GM18505 (cell line): ENCODE results near the gene C2CD4A.

Source experiments
- ATAC-seq: cut with Tn5 transposase; IDR thresholded peaks from one replicate; pipeline ENCODE4 v1.9.1; 2021; ENCODE audit not compliant: unreplicated experiment
- POLR2A ChIP-seq: IDR thresholded peaks from 4 replicates; pipeline ENCODE4 v1.6.1; 2011; ENCODE audit warnings: borderline replicate concordance; ENCODE audit not compliant: insufficient read depth, insufficient read length; ENCODE audit errors: extremely low read depth

The C2CD4A gene

DNA sequence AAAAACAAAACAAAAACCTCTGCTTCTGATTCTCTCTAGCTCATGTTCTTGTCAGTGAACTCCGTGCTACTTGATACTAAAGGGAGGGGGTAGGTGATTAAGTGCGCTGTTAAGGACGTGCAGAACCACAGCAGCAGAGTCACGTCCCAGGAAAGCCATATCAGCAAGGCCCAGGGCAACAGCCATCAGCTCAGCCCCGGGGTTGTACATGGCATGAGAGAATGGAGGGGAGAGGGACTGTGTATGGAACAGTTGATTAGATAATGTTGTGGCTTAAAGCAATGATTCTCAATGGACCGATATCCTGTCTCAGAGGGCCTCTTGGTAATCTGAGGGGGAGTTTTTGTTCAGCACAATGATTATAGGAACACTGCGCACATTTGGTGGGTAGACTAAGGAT, 27.6 kb downstream of the C2CD4A start:
- TF ChIP-seq POLR2A = no peak
- ATAC-seq = no peak

- TF ChIP-seq POLR2A = no peak
- ATAC-seq = no peak
These were observed 32.4 kb downstream of the C2CD4A start for GRCh38 chr15:62099094-62099601.

DNA sequence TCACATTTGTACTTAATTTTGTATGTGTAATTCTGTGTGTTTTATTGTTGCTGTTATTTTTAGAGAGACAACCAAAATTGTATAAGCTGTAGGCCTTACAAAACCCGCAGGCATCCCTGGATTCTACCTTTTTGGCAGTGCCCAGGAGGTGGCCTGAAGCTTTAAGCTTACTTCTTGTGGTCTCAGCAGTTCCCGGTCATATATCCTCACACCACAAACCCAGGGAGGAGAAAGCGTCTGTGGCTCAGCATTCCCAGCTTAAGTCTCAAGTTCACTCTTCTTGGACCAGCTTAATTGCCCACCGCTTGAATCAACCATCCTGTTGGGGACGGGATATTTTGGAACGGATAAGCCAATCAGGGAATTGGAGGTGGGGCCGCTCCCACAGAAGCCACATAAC, 36.7 kb downstream of the C2CD4A start:
- ATAC-seq = no peak
- TF ChIP-seq POLR2A = no peak

DNA sequence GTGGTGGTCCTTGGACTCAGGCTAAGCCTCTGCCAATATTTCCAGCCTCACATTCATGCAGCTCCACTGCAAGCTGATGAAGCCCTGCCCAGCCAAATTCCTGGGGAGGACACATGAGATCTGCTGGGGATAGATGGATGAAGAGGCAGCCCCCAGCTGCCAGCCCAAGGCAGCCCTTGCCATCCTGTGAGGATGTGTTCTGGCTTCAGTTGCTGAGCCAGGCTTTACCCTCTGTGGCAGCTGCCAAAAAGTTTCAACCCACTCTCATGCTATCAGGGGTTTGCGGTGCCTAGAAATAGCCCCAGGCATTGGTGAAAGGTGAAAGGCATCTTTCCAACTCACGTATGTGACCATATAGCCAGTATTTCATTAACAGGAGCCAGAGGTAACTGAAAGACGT, 37.6 kb downstream of the C2CD4A start:
- TF ChIP-seq POLR2A = no peak

DNA sequence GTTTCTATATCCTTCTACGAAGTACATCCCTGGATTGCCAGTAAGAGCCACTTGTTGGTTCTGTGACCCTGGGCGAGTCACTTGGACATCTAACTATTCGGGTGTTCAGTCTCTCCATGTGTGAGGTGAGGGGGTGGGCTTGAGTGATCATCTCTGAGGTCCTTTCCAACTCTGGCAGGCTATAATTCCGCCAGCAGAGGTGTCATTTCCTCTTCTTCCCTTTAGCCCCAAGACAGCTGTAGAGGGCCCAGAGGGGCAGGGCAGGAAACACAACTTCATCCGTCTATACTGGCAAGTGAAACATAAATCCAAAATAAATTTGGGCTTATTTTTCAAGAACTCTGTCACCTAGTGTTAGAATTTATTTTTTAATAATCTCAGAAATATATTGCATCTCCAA, 38.1 kb downstream of the C2CD4A start:
- TF ChIP-seq POLR2A = no peak
- ATAC-seq = no peak

More for the DNA sequence above, 37.6 kb downstream of the C2CD4A start:
- no peak for ATAC-seq

- ATAC-seq = no peak
- TF ChIP-seq POLR2A = no peak
These were observed 38.5 kb downstream of the C2CD4A start for GRCh38 chr15:62105266-62105665.

GRCh38 chr15:62106096-62106495, 39.3 kb downstream of the C2CD4A start:
- no peak for TF ChIP-seq POLR2A
- no peak for ATAC-seq

DNA sequence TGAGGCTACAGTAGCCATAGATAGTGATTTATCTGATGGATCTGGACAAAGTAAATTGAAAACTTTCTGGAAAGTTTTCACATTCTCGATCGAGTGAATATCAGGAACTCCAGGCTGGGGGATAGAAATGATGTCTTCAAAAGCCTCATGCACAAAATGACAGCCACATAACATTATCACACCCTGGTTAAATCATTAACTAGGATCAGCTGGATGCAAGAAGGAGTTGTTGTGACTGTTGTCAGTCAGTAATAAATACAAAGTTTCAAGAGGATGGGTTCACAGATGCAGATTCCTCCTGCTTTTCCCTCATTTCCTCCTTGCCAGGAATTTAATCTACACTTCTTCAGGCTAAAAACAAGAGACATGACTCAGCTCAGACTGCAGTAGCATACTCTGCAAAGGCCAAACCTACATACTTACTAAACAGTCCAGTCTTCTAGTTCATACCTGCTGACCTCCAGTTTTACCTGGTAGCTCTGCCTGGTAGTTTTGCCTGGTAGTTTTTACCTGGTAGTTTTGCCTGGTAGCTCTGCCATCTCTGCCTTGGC, 40.9 kb downstream of the C2CD4A start:
- no peak for TF ChIP-seq POLR2A
- no peak for ATAC-seq

DNA sequence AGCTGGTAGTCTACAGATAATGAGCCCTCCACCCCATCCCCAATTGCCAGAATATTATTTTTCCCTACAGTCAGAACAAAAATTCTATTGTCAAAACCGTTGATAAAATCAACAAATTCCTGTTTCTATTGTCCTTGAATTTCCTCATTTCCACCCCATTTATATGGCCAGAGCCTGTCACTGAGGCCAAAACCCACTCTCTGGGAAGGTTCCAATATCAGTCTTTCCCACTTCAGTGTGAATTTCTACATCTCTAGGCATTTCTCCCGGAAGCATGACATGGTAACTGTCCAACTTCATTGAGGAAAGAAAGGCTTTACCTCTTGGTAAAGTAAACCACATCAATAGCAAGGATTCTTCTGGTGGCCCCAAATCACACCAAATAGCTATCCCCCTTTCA, 41.6 kb downstream of the C2CD4A start:
- no peak for ATAC-seq

GRCh38 chr15:62109437-62109836, 42.7 kb downstream of the C2CD4A start:
- no peak for ATAC-seq
- TF ChIP-seq POLR2A = no peak

More for the DNA sequence above, 41.6 kb downstream of the C2CD4A start:
- no peak for TF ChIP-seq POLR2A

DNA sequence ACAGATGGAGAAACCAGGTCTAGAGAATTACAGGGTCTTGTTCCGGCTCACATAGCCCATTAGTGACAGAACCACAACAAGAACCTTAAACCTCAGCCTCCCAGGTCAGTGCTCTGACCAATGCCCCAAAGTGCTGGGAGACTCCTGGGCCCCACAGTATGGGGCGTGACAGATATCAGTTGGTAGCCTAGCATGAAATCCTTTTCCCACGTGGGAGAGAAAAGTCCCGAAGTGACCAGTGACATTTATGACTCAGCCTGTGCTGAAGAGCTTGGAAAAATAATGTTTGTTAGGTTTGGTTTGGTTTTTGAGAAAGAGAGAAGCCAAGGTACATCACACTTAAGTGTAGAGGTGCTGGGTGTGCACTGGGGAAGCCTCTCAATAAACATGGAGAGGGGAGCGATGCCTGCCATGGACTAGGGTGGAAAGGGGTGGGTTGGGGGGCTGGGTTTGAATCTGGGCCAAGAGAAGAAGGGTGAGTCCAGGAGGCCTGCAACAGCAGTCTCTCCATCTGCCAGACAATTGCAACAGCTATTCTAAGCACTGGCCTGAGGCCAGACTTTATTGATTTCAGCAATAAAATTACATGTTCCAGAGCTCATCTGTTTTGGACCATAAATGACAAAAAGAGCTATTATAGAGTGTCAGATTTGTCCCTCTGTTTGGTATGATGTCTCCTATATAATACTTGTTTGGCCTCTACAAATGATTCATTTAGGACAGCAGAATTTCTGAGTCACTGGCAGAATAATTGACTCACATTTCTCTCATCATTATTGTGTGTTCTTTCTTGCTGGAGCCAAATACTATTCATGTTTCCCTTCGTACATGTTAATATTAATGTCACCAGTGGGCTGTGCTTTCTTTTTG, 43.4 kb downstream of the C2CD4A start:
- ATAC-seq = no peak
- no peak for TF ChIP-seq POLR2A

- ATAC-seq = no peak
- TF ChIP-seq POLR2A = no peak
These were observed 45.3 kb downstream of the C2CD4A start for GRCh38 chr15:62112081-62112480.

GRCh38 chr15:62112616-62113593, 46.1 kb downstream of the C2CD4A start:
- ATAC-seq = no peak
- no peak for TF ChIP-seq POLR2A
